NT2/D1 (cell line): ENCODE results near the gene FLRT2.

Source experiments
- DNase-seq: peaks from one replicate; pipeline ENCODE4 v3.0.0-alpha.2; 2011; ENCODE audit warnings: low read depth, low spot score
- H3K27me3 ChIP-seq: 2 replicates; pipeline ENCODE4 v1.6.0; 2011; ENCODE audit warnings: mild to moderate bottlenecking; ENCODE audit not compliant: insufficient read length, insufficient read depth
- H3K36me3 ChIP-seq: 2 replicates; pipeline ENCODE4 v1.6.1; 2011; ENCODE audit warnings: mild to moderate bottlenecking, low read length, mixed read lengths; ENCODE audit not compliant: insufficient read depth, insufficient read length
- H3K4me1 ChIP-seq: 2 replicates; pipeline ENCODE4 v1.5.1; 2011; ENCODE audit not compliant: insufficient read depth, insufficient read length
- H3K4me3 ChIP-seq: 2 replicates; pipeline ENCODE4 v1.5.1; 2011; ENCODE audit warnings: low read depth; ENCODE audit not compliant: insufficient read length
- H3K9ac ChIP-seq: 2 replicates; pipeline ENCODE4 v1.6.0; 2011; ENCODE audit warnings: low read depth; ENCODE audit not compliant: insufficient read length
- H3K9me3 ChIP-seq: 2 replicates; pipeline ENCODE4 v1.5.1; 2011; ENCODE audit warnings: mild to moderate bottlenecking, low read length; ENCODE audit not compliant: insufficient read depth
- SUZ12 ChIP-seq: IDR thresholded peaks from 2 replicates; pipeline ENCODE4 v1.6.1; 2011; ENCODE audit not compliant: insufficient read length, insufficient read depth; ENCODE audit errors: extremely low read depth
- YY1 ChIP-seq: IDR thresholded peaks from 2 replicates; pipeline ENCODE4 v1.6.1; 2011; ENCODE audit not compliant: insufficient read length, insufficient read depth
- ZNF274 ChIP-seq: IDR thresholded peaks from 2 replicates; pipeline ENCODE4 v1.6.1; 2011; ENCODE audit warnings: mild to moderate bottlenecking, low read depth, low read length

Gene FLRT2

DNA sequence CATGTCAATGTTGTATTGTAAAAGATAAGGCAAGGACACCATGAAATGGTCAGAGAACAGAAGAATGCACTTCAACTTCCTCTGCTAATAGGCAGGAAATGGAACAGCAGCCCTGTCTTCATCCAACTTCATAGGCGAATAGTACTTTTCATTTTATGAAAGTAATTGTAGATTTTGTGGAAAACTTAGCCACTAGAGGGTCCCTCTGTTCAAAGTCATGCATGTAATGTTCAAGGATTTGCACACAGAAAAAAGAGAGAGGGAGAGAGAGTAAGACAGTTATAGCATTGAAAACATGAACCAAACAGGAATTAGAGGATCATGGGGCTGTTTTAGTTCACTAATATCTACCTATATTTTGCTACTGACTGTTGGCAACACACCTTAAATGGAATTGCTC is 172.2 kb downstream of the FLRT2 start:
- no peak overlapping the region for H3K9ac ChIP-seq
- no peaks in the 10 kb centered on the region for H3K27me3 ChIP-seq
- no peak for DNase-seq
- H3K4me1 ChIP-seq, result no peaks in the 10 kb centered on the region
- TF ChIP-seq YY1 (no peak), ZNF274 (no peak), SUZ12 (no peak)
- H3K4me3 ChIP-seq, result no peak overlapping the region
- H3K9me3 ChIP-seq, result no peaks in the 10 kb centered on the region
- H3K36me3 ChIP-seq, result no peaks in the 10 kb centered on the region

DNA sequence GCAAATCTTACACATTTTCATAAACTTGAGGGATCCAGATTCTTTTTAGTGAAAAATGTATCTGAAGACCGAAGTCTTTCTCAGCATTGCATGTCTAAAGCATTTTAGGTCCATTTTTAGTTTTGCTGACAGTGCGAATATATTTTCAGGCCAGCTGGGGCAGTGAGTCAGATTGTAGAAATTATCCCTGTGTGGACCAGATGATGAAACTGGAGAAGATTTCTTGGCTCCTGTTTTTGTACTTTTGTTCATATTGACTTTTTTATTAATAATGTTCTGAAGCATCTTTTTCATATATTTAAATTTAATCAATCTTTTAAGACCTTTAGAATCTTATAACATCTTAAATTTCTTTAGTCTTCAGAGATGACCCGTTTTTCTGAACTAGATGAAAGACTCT is 173.1 kb downstream of the FLRT2 start:
- Histone ChIP-seq H3K4me1 (no peaks in the 10 kb centered on the region), H3K4me3 (no peak overlapping the region), H3K27me3 (no peaks in the 10 kb centered on the region), H3K9me3 (no peaks in the 10 kb centered on the region), H3K36me3 (no peaks in the 10 kb centered on the region), H3K9ac (no peak overlapping the region)
- DNase-seq, result no peak
- TF ChIP-seq SUZ12 (no peak), ZNF274 (no peak), YY1 (no peak)
